ENCODE data around the gene HID1. TPM values are rescaled to one million over a fixed set of nuclear protein-coding genes. Genes with fewer than 3 reads are reported as not detected.
A peak's percentile ranks its signal among the peaks of the same experiment; 100 is the strongest.

The HID1 gene
- total and polyA plus RNA-seq, 2 of the 4 experiments (the other 2 are of a cell fraction), result 0.18 to 1.7 TPM

- Histone ChIP-seq H4K20me1 (ENCODE audit: insufficient read depth, low read length) (no peaks in the 10 kb centered on the region), H2BK20ac (ENCODE audit: low read depth, low read length) (no peak overlapping the region), H3K18ac (ENCODE audit: low read depth, low read length) (no peak overlapping the region), H2BK120ac (ENCODE audit: low read depth, low read length) (no peak overlapping the region), H4K91ac (ENCODE audit: insufficient read depth, low read depth, low read length) (no peak overlapping the region), H3K14ac (replicated peaks; ENCODE audit: low read depth, low read length) (no peak overlapping the region), H3K36me3 (ENCODE audit: control insufficient read depth, insufficient read depth, low read length) (no peaks in the 10 kb centered on the region), H2AK9ac (replicated peaks; ENCODE audit: low read depth, low read length, poor library complexity) (no peak overlapping the region), H2AFZ (replicated peaks; ENCODE audit: low read length, poor library complexity) (peak overlapping the region; percentile 71), H2AK5ac (ENCODE audit: low read depth, low read length) (no peak overlapping the region), H4K5ac (ENCODE audit: low read depth, low read length) (no peak overlapping the region), H3K9ac (ENCODE audit: low read depth, low read length) (no peak overlapping the region), H3K4ac (ENCODE audit: low read depth, low read length) (no peak overlapping the region), H3K27me3 (ENCODE audit: control insufficient read depth, insufficient read depth, low read length) (peaks cover 49% of the 10 kb centered on the region), H3K4me1 (ENCODE audit: control insufficient read depth, insufficient read depth, low read length) (0 out of 2 replicates have a peak, but pooled peaks cover 2% of the 10 kb centered on the region), H3K56ac (ENCODE audit: extremely low read depth, insufficient read depth, low read length) (no peak overlapping the region), H3K4me3 (ENCODE audit: insufficient read depth, low read depth, low read length) (peak overlapping the region; percentile 18; the same call in 1 of the 2 replicates), H3K9me1 (ENCODE audit: insufficient read depth, low read length) (no peaks in the 10 kb centered on the region), H3K4me2 (ENCODE audit: low read depth, low read length) (peak overlapping the region; percentile 66), H3K23ac (ENCODE audit: low read depth, low read length) (no peak overlapping the region), H3K27ac (ENCODE audit: insufficient read depth, low read length) (no peak overlapping the region), H2BK5ac (ENCODE audit: low read depth, low read length, poor library complexity, severe bottlenecking) (no peak overlapping the region), H2BK15ac (ENCODE audit: low read depth, low read length) (no peak overlapping the region), H3K79me1 (ENCODE audit: low read depth in 1 of 2, low read length in 2 of 2) (no peaks in the 10 kb centered on the region), H3K9me3 (ENCODE audit: control insufficient read depth, insufficient read depth, low read length) (no peaks in the 10 kb centered on the region), H4K8ac (ENCODE audit: low read depth in 2 of 2, low read length in 2 of 2) (no peak overlapping the region)
- 20% methylated on average over 3 of the region's 17 CpGs; no CpG with 5 or more reads in 1 of the 2 experiments for WGBS, 2 experiments (ENCODE audit: extremely low coverage in 2 of 2, insufficient read length in 1 of 2)
- dilution Hi-C loops (cut with HindIII; ENCODE audit: low sequenced_read_pairs, unreplicated experiment), result no loop called here
- intact Hi-C loops (cut with micrococcal nuclease), result no loop called here
- no peak for DNase-seq
- POLR2A ChIA-PET (ENCODE audit: unreplicated experiment), result interaction anchor here (0.8 to 1.3 kb wide), 2 partner anchors 14 to 16 kb away, joined by 4 to 5 read pairs; partner anchors contain the start of gene CDR2L
- in situ Hi-C loops (cut with MboI; ENCODE audit: low sequenced_read_pairs), result no loop called here
- TF ChIP-seq MAFK (IDR thresholded peaks at IDR 0.05; ENCODE audit: low read depth, low read length) (no peak), POLR2A (IDR thresholded peaks at IDR 0.05; ENCODE audit: low read depth, low read length) (no peak), CTCF (conservative IDR thresholded peaks at IDR 0.05; ENCODE audit: low read depth, low read length) (no peak), RAD21 (IDR thresholded peaks at IDR 0.05; ENCODE audit: low read length) (no peak), MXI1 (IDR thresholded peaks at IDR 0.05; ENCODE audit: borderline replicate concordance, low read depth, low read length) (no peak), FOS (IDR thresholded peaks at IDR 0.05; ENCODE audit: low read depth, low read length) (no peak), BHLHE40 (IDR thresholded peaks at IDR 0.05; ENCODE audit: low read depth, low read length) (no peak), RCOR1 (IDR thresholded peaks at IDR 0.05; ENCODE audit: insufficient replicate concordance, low read length) (no peak), RFX5 (IDR thresholded peaks at IDR 0.05; ENCODE audit: low read depth, low read length) (no peak), CHD1 (IDR thresholded peaks at IDR 0.05; ENCODE audit: low read depth, low read length) (no peak), NFE2L2 (IDR thresholded peaks at IDR 0.05; ENCODE audit: low read depth, low read length) (no peak), SMC3 (IDR thresholded peaks at IDR 0.05; ENCODE audit: low read depth, low read length) (no peak), MAZ (IDR thresholded peaks at IDR 0.05; ENCODE audit: borderline replicate concordance, low read depth, low read length) (no peak), CEBPB (IDR thresholded peaks at IDR 0.05; ENCODE audit: low read depth, low read length) (no peak), USF2 (IDR thresholded peaks at IDR 0.05; ENCODE audit: low read depth, low read length) (no peak), ELK1 (IDR thresholded peaks at IDR 0.05; ENCODE audit: borderline replicate concordance, low read depth, low read length) (no peak)
- ATAC-seq (ENCODE audit: low read depth), result no peak
- CTCF ChIA-PET, result no interaction called here
- no TSS peak for BruUV-seq (replicated peaks)
Observed at GRCh38 chr17:74972973-74973328, 392 bp upstream of the HID1 start.
